Head of caudate nucleus (tissue), 42 donors: Measurements from ENCODE around the gene LRP5.

Experiments
- DNase-seq, 42 donors: peaks; one replicate each; pipeline versions ENCODE4 v3.0.0 to v3.0.0-alpha.2; 2020 to 2021; ENCODE audit warnings: mixed read lengths in 7 of 42
- intact Hi-C: fragments of 100-400 bp; cut with DNase I; formaldehyde crosslinking; loops from one replicate; pipeline ENCODE4 v1.15.0; 2022

The LRP5 gene

GRCh38 chr11:68480193-68480592, 167.8 kb downstream of the LRP5 start:
- intact Hi-C loops = no loop called here
- no peak for DNase-seq

GRCh38 chr11:68480852-68481510, 168.6 kb downstream of the LRP5 start:
- DNase-seq = no peak

GRCh38 chr11:68481579-68482240, 169.3 kb downstream of the LRP5 start:
- DNase-seq = no peak
- intact Hi-C loops = no loop called here

More at GRCh38 chr11:68480852-68481510, 168.6 kb downstream of the LRP5 start:
- intact Hi-C loops = no loop called here

GRCh38 chr11:68488623-68489022, 176.2 kb downstream of the LRP5 start:
- intact Hi-C loops = no loop called here
- DNase-seq = no peak

GRCh38 chr11:68495220-68495729, 182.9 kb downstream of the LRP5 start:
- DNase-seq = no peak
- intact Hi-C loops = no loop called here

- intact Hi-C loops = no loop called here
- no peak for DNase-seq
Measured at GRCh38 chr11:68495872-68496271, 183.5 kb downstream of the LRP5 start.

- no peak for DNase-seq
- intact Hi-C loops = no loop called here
Measured at GRCh38 chr11:68497761-68498160, 185.4 kb downstream of the LRP5 start.

GRCh38 chr11:68498321-68498720, 185.9 kb downstream of the LRP5 start:
- intact Hi-C loops = no loop called here
- no peak for DNase-seq
